ENCODE data around the gene VPS35L. TPM values are rescaled to one million over a fixed set of nuclear protein-coding genes. Genes with fewer than 3 reads are reported as not detected.

VPS35L gene
- total RNA-seq, 2 experiments from 2014 or later = 25.8 to 28.3 TPM

DNA sequence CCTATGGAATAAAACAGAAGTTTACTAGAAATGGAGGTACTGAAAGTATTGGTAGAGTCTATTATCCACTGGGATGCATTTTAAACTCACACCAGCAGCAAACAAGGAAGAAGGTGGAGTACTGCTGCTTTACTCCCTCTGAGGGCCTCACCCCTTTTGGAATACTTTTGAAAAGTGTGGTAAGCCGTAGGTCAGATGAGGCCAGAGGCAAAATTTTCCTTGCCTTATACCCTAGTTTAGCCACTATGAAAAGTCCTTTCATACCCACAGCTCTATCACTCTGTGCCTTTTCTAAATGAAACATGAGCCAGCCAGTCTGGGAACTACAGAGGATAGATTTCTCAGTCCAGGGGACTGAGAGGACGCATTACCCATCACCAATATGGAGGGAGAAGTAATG is 47.6 kb upstream of the VPS35L start:
- Mint-ChIP-seq H3K27ac (no peak overlapping the region), H3K27me3 (no peaks in the 10 kb centered on the region), H3K9me3 (no peaks in the 10 kb centered on the region), H3K4me3 (no peak overlapping the region), H3K4me1 (ENCODE audit: low read depth) (peaks cover 7% of the 10 kb centered on the region), H3K36me3 (ENCODE audit: low read depth) (peaks cover 80% of the 10 kb centered on the region)
- ChIA-PET CTCF (interaction anchor here (1.2 kb wide), 1 partner anchor 422 kb away, joined by 3 read pairs; no protein-coding TSS in a partner anchor), POLR2A (no interaction called here)
- TF ChIP-seq, protein P1, sequence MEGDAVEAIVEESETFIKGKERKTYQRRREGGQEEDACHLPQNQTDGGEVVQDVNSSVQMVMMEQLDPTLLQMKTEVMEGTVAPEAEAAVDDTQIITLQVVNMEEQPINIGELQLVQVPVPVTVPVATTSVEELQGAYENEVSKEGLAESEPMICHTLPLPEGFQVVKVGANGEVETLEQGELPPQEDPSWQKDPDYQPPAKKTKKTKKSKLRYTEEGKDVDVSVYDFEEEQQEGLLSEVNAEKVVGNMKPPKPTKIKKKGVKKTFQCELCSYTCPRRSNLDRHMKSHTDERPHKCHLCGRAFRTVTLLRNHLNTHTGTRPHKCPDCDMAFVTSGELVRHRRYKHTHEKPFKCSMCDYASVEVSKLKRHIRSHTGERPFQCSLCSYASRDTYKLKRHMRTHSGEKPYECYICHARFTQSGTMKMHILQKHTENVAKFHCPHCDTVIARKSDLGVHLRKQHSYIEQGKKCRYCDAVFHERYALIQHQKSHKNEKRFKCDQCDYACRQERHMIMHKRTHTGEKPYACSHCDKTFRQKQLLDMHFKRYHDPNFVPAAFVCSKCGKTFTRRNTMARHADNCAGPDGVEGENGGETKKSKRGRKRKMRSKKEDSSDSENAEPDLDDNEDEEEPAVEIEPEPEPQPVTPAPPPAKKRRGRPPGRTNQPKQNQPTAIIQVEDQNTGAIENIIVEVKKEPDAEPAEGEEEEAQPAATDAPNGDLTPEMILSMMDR (IDR thresholded peaks at IDR 0.05) = no peak
- no peak for ATAC-seq (ENCODE audit: poor library complexity)
- Histone ChIP-seq H3K4me1 (ENCODE audit: insufficient read depth, low read length) (no peaks in the 10 kb centered on the region), H3K27me3 (ENCODE audit: control insufficient read depth in 1 of 2, insufficient read depth in 2 of 2, low read length in 2 of 2) (no peaks in the 10 kb centered on the region), H3K4me3 (ENCODE audit: low read length) (no peak overlapping the region), H3K9me3 (ENCODE audit: control insufficient read depth in 1 of 2, insufficient read depth in 1 of 2, low read length in 2 of 2) (no peaks in the 10 kb centered on the region), H3K36me3 (ENCODE audit: insufficient read depth, low read length) (peaks cover 63% of the 10 kb centered on the region), H3K27ac (ENCODE audit: low read depth in 1 of 2, low read length in 2 of 2) (no peak overlapping the region)
- no peak for DNase-seq
- intact Hi-C loops (cut with DNase I, micrococcal nuclease) = no loop called here

DNA sequence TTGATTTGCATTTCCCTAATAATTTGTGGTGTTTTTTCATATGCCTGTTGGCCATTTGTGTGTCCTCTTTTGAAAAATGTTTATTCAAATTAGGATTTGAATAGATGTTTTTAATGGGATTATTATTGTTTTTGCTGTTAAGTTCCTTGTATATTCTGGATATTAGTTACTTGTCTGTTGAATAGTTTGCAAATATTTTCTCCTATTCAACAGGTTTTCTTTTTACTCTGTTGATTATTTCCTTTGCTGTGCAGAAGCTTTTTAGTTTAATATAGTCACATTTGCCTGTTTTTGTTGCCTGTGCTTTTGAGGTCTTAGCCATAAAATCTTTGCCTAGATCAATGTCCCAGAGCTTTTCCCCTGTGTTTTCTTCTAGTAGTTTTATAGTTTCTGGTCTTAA is 43.2 kb upstream of the VPS35L start:
- no peak overlapping the region for H3K27ac ChIP-seq (ENCODE audit: low read depth in 1 of 2, low read length in 2 of 2)
- no peak overlapping the region for H3K4me3 Mint-ChIP-seq
- peaks cover 33% of the 10 kb centered on the region for H3K4me1 Mint-ChIP-seq (ENCODE audit: low read depth)
- TF ChIP-seq, protein P1 (IDR thresholded peaks at IDR 0.05) = no peak
- H3K9me3 Mint-ChIP-seq = no peaks in the 10 kb centered on the region
- no peaks in the 10 kb centered on the region for H3K27me3 Mint-ChIP-seq
- ChIA-PET CTCF (no interaction called here), POLR2A (no interaction called here)
- intact Hi-C loops (cut with DNase I, micrococcal nuclease) = no loop called here
- DNase-seq (no peak), ATAC-seq (ENCODE audit: poor library complexity) (no peak)
- H3K27ac Mint-ChIP-seq = peak overlapping the region; percentile 30
- peaks cover 66% of the 10 kb centered on the region for H3K36me3 ChIP-seq (ENCODE audit: insufficient read depth, low read length)
- H3K9me3 ChIP-seq (ENCODE audit: control insufficient read depth in 1 of 2, insufficient read depth in 1 of 2, low read length in 2 of 2) = no peaks in the 10 kb centered on the region
- H3K4me1 ChIP-seq (ENCODE audit: insufficient read depth, low read length) = no peaks in the 10 kb centered on the region
- no peak overlapping the region for H3K4me3 ChIP-seq (ENCODE audit: low read length)
- H3K27me3 ChIP-seq (ENCODE audit: control insufficient read depth in 1 of 2, insufficient read depth in 2 of 2, low read length in 2 of 2) = no peaks in the 10 kb centered on the region
- H3K36me3 Mint-ChIP-seq (ENCODE audit: low read depth) = peaks cover 75% of the 10 kb centered on the region

- H3K27me3 Mint-ChIP-seq = no peaks in the 10 kb centered on the region
- POLR2A ChIA-PET = no interaction called here
- Histone ChIP-seq H3K27ac (ENCODE audit: low read depth in 1 of 2, low read length in 2 of 2) (no peak overlapping the region), H3K27me3 (ENCODE audit: control insufficient read depth in 1 of 2, insufficient read depth in 2 of 2, low read length in 2 of 2) (no peaks in the 10 kb centered on the region), H3K4me1 (ENCODE audit: insufficient read depth, low read length) (peaks cover 5% of the 10 kb centered on the region), H3K4me3 (ENCODE audit: low read length) (no peak overlapping the region), H3K36me3 (ENCODE audit: insufficient read depth, low read length) (peaks cover 55% of the 10 kb centered on the region), H3K9me3 (ENCODE audit: control insufficient read depth in 1 of 2, insufficient read depth in 1 of 2, low read length in 2 of 2) (no peaks in the 10 kb centered on the region)
- CTCF ChIA-PET = interaction anchor here (0.6 to 1.5 kb wide), 3 partner anchors 11 to 633 kb away, joined by 3 to 4 read pairs (median 4); no protein-coding TSS in a partner anchor
- intact Hi-C loops (cut with DNase I, micrococcal nuclease) = no loop called here
- TF ChIP-seq, protein P1 (IDR thresholded peaks at IDR 0.05) = no peak
- ATAC-seq (ENCODE audit: poor library complexity) (no peak), DNase-seq (peak in 3 of 14 experiments; percentile 10 to 20 (median 16))
- no peaks in the 10 kb centered on the region for H3K9me3 Mint-ChIP-seq
- peaks cover 70% of the 10 kb centered on the region for H3K36me3 Mint-ChIP-seq (ENCODE audit: low read depth)
- no peak overlapping the region for H3K27ac Mint-ChIP-seq
- no peak overlapping the region for H3K4me3 Mint-ChIP-seq
- H3K4me1 Mint-ChIP-seq (ENCODE audit: low read depth) = peaks cover 40% of the 10 kb centered on the region
Observed at GRCh38 chr16:19513377-19514053, 42.0 kb upstream of the VPS35L start.

Measured in CD4-positive, alpha-beta T cell (primary cell).